ENCODE measurements around the gene MTOR.
"Not testable (repeated sequence)": the region's sequence is repeated elsewhere in the genome, so short reads cannot be mapped to it uniquely, and the experiment has no call there.

The MTOR gene

GRCh38 chr1:11182884-11183283, 79.5 kb downstream of the MTOR start:
- Histone ChIP-seq H3K27ac (ENCODE audit: low read length) (no peak overlapping the region), H3K36me3 (replicated peaks; ENCODE audit: insufficient read depth, low read length) (no peaks in the 10 kb centered on the region; the same call in 1 of the 2 replicates), H3K9me3 (replicated peaks; ENCODE audit: insufficient read depth, low read length) (no peaks in the 10 kb centered on the region), H4K20me1 (ENCODE audit: insufficient read depth, low read length) (no peaks in the 10 kb centered on the region), H3K27me3 (replicated peaks; ENCODE audit: insufficient read depth, low read length) (no peaks in the 10 kb centered on the region), H3K4me2 (ENCODE audit: low read depth, low read length) (no peak overlapping the region), H2AFZ (ENCODE audit: low read length) (no peak overlapping the region), H3K9ac (ENCODE audit: low read length) (no peak overlapping the region), H3K79me2 (ENCODE audit: low read length) (no peaks in the 10 kb centered on the region), H3K4me3 (ENCODE audit: low read length) (no peak overlapping the region), H3K9me2 (replicated peaks; ENCODE audit: insufficient read depth, low read length) (no peaks in the 10 kb centered on the region), H3F3A (ENCODE audit: insufficient read depth, low read length) (no peaks in the 10 kb centered on the region; the same call in 1 of the 2 replicates), H3K4me1 (ENCODE audit: low read length) (no peaks in the 10 kb centered on the region)
- TF ChIP-seq, protein P1, sequence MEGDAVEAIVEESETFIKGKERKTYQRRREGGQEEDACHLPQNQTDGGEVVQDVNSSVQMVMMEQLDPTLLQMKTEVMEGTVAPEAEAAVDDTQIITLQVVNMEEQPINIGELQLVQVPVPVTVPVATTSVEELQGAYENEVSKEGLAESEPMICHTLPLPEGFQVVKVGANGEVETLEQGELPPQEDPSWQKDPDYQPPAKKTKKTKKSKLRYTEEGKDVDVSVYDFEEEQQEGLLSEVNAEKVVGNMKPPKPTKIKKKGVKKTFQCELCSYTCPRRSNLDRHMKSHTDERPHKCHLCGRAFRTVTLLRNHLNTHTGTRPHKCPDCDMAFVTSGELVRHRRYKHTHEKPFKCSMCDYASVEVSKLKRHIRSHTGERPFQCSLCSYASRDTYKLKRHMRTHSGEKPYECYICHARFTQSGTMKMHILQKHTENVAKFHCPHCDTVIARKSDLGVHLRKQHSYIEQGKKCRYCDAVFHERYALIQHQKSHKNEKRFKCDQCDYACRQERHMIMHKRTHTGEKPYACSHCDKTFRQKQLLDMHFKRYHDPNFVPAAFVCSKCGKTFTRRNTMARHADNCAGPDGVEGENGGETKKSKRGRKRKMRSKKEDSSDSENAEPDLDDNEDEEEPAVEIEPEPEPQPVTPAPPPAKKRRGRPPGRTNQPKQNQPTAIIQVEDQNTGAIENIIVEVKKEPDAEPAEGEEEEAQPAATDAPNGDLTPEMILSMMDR (IDR thresholded peaks at IDR 0.05; ENCODE audit: low read length): no peak
- no peak for TF ChIP-seq EZH2 (optimal IDR thresholded peaks at IDR 0.05; ENCODE audit: low read depth, low read length)
- DNase-seq: no peak

GRCh38 chr1:11180342-11180744, 82.0 kb downstream of the MTOR start:
- H3K9me2 ChIP-seq (replicated peaks; ENCODE audit: insufficient read depth, low read length): no peaks in the 10 kb centered on the region
- no peak overlapping the region for H2AFZ ChIP-seq (ENCODE audit: low read length)
- no peaks in the 10 kb centered on the region for H3K36me3 ChIP-seq (replicated peaks; ENCODE audit: insufficient read depth, low read length)
- no peaks in the 10 kb centered on the region for H3K79me2 ChIP-seq (ENCODE audit: low read length)
- H3K4me3 ChIP-seq (ENCODE audit: low read length): no peak overlapping the region
- no peaks in the 10 kb centered on the region for H3K9me3 ChIP-seq (replicated peaks; ENCODE audit: insufficient read depth, low read length)
- no peak overlapping the region for H3K4me2 ChIP-seq (ENCODE audit: low read depth, low read length)
- H3K27ac ChIP-seq (ENCODE audit: low read length): no peak overlapping the region
- TF ChIP-seq EZH2 (optimal IDR thresholded peaks at IDR 0.05; ENCODE audit: low read depth, low read length) (no peak), EZH2phosphoT487 (IDR thresholded peaks at IDR 0.05; ENCODE audit: low read length) (no peak)
- TF ChIP-seq, protein P1 (IDR thresholded peaks at IDR 0.05; ENCODE audit: low read length): no peak
- H3K9ac ChIP-seq (ENCODE audit: low read length): no peak overlapping the region
- H3F3A ChIP-seq (ENCODE audit: insufficient read depth, low read length): no peaks in the 10 kb centered on the region; the same call in 1 of the 2 replicates
- no peaks in the 10 kb centered on the region for H3K27me3 ChIP-seq (replicated peaks; ENCODE audit: insufficient read depth, low read length)
- no peaks in the 10 kb centered on the region for H3K4me1 ChIP-seq (ENCODE audit: low read length)
- no peak for DNase-seq
- no peaks in the 10 kb centered on the region for H4K20me1 ChIP-seq (ENCODE audit: insufficient read depth, low read length)

GRCh38 chr1:11179749-11180148, 82.6 kb downstream of the MTOR start:
- H2AFZ ChIP-seq (ENCODE audit: low read length); H3K9me3 ChIP-seq (replicated peaks; ENCODE audit: insufficient read depth, low read length); H3K9ac ChIP-seq (ENCODE audit: low read length); H4K20me1 ChIP-seq (ENCODE audit: insufficient read depth, low read length); H3F3A ChIP-seq (ENCODE audit: insufficient read depth, low read length); H3K79me2 ChIP-seq (ENCODE audit: low read length); H3K4me2 ChIP-seq (ENCODE audit: low read depth, low read length); DNase-seq; H3K27ac ChIP-seq (ENCODE audit: low read length); H3K9me2 ChIP-seq (replicated peaks; ENCODE audit: insufficient read depth, low read length); H3K4me1 ChIP-seq (ENCODE audit: low read length); H3K4me3 ChIP-seq (ENCODE audit: low read length); H3K36me3 ChIP-seq (replicated peaks; ENCODE audit: insufficient read depth, low read length); H3K27me3 ChIP-seq (replicated peaks; ENCODE audit: insufficient read depth, low read length): not testable (repeated sequence)

GRCh38 chr1:11179125-11179524, 83.2 kb downstream of the MTOR start:
- H3K79me2 ChIP-seq (ENCODE audit: low read length): no peaks in the 10 kb centered on the region
- no peak overlapping the region for H3K4me2 ChIP-seq (ENCODE audit: low read depth, low read length)
- no peak overlapping the region for H3K4me3 ChIP-seq (ENCODE audit: low read length)
- H3F3A ChIP-seq (ENCODE audit: insufficient read depth, low read length): no peaks in the 10 kb centered on the region; the same call in 1 of the 2 replicates
- H2AFZ ChIP-seq (ENCODE audit: low read length): no peak overlapping the region
- H4K20me1 ChIP-seq (ENCODE audit: insufficient read depth, low read length): no peaks in the 10 kb centered on the region
- DNase-seq: no peak
- H3K9me3 ChIP-seq (replicated peaks; ENCODE audit: insufficient read depth, low read length): no peaks in the 10 kb centered on the region
- H3K4me1 ChIP-seq (ENCODE audit: low read length): no peaks in the 10 kb centered on the region
- H3K27me3 ChIP-seq (replicated peaks; ENCODE audit: insufficient read depth, low read length): no peaks in the 10 kb centered on the region
- H3K9me2 ChIP-seq (replicated peaks; ENCODE audit: insufficient read depth, low read length): no peaks in the 10 kb centered on the region
- no peaks in the 10 kb centered on the region for H3K36me3 ChIP-seq (replicated peaks; ENCODE audit: insufficient read depth, low read length)
- H3K9ac ChIP-seq (ENCODE audit: low read length): no peak overlapping the region
- TF ChIP-seq, protein P1 (IDR thresholded peaks at IDR 0.05; ENCODE audit: low read length): no peak
- TF ChIP-seq EZH2phosphoT487 (IDR thresholded peaks at IDR 0.05; ENCODE audit: low read length) (no peak), EZH2 (optimal IDR thresholded peaks at IDR 0.05; ENCODE audit: low read depth, low read length) (no peak)
- H3K27ac ChIP-seq (ENCODE audit: low read length): no peak overlapping the region
